GM23248 (cell line): Measurements from ENCODE around the gene COMMD1.

Experiments
- EZH2 ChIP-seq: fragments of 200-600 bp; sonication (generic); IDR thresholded peaks from 2 replicates; pipeline ENCODE4 v1.6.1; 2018; ENCODE audit warnings: antibody characterized with exemption, mild to moderate bottlenecking; ENCODE audit not compliant: insufficient read depth, poor library complexity, severe bottlenecking
- EZH2phosphoT487 ChIP-seq: fragments of 200-600 bp; sonication (generic); IDR thresholded peaks from 2 replicates; pipeline ENCODE4 v1.6.1; 2018; ENCODE audit warnings: antibody characterized with exemption, moderate library complexity, mild to moderate bottlenecking, low read depth; ENCODE audit not compliant: insufficient read depth

DNA sequence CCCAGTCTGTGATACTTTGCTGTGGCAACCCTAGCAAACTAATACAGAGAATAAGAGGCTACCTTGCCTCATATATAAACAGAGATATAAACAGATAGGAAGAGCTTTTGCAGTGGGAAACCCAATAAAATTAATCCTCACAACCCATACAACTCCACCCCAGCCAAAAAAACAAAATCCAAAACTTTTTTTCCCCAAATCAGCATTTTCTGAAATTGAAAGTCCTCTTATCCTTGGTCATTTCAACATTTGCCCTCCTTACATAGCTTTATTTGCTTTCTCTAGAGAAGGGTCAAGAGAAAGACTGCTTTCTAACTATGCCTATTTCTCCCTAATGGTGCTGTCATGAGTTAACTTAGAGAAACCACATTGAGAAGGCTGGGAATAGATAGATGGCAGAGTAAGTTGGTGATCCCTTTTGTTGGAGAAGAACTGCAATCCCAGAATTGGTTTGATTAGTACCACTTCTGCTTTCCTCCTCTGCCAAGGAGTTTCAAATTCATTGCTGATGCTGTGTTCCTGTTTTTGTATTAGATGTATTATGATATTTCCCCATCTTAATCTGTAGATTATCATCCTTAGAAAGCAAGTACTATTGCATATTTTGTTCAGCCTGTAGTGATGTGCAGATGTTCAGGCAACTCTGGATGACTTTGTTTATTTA lies 214.0 kb downstream of the COMMD1 start:
- TF ChIP-seq EZH2 (no peak), EZH2phosphoT487 (no peak)
